Osteoblast (primary cell): Measurements from ENCODE around the gene ARSK. TPM values are rescaled to one million over a fixed set of nuclear protein-coding genes. Genes with fewer than 3 reads are reported as not detected.

Experiments
- DNase-seq: peaks from one replicate; pipeline ENCODE4 v3.0.0; 2011; ENCODE audit warnings: low spot score, mixed read lengths; ENCODE audit not compliant: insufficient read length; ENCODE audit errors: missing footprints
- H2AFZ ChIP-seq: 2 replicates; pipeline ENCODE4 v1.6.0; 2011; ENCODE audit warnings: mild to moderate bottlenecking, low read length
- H3K27ac ChIP-seq: 2 replicates; pipeline ENCODE4 v1.5.1; 2011; ENCODE audit warnings: mild to moderate bottlenecking, low read depth, low read length, moderate library complexity
- H3K27me3 ChIP-seq: 2 replicates; pipeline ENCODE4 v1.6.0; 2012; ENCODE audit warnings: mild to moderate bottlenecking, control low read depth, inconsistent platforms, low read length, moderate library complexity; ENCODE audit not compliant: insufficient read depth
- H3K36me3 ChIP-seq: 2 replicates; pipeline ENCODE4 v1.5.1; 2011; ENCODE audit warnings: mild to moderate bottlenecking, low read length, control low read depth, moderate library complexity; ENCODE audit not compliant: insufficient read depth
- H3K4me1 ChIP-seq: 2 replicates; pipeline ENCODE4 v1.5.1; 2011; ENCODE audit warnings: mild to moderate bottlenecking, low read length, control low read depth, moderate library complexity; ENCODE audit not compliant: insufficient read depth
- H3K4me2 ChIP-seq: 2 replicates; pipeline ENCODE4 v1.6.0; 2011; ENCODE audit warnings: mild to moderate bottlenecking, low read length; ENCODE audit not compliant: insufficient read depth
- H3K4me3 ChIP-seq: fragments of 200-600 bp; sonication (generic); 3 replicates; pipeline ENCODE4 v1.5.1; 2012; ENCODE audit warnings: mild to moderate bottlenecking, low read length, inconsistent platforms; ENCODE audit not compliant: insufficient read depth
- H3K79me2 ChIP-seq: 2 replicates; pipeline ENCODE4 v1.6.0; 2012; ENCODE audit warnings: mild to moderate bottlenecking, low read length, control low read depth, inconsistent platforms; ENCODE audit not compliant: insufficient read depth
- H3K9me3 ChIP-seq: 2 replicates; pipeline ENCODE4 v1.5.1; 2011; ENCODE audit warnings: low read depth, low read length, control low read depth
- H4K20me1 ChIP-seq: 2 replicates; pipeline ENCODE4 v1.6.0; 2012; ENCODE audit warnings: mild to moderate bottlenecking, low read length, control low read depth; ENCODE audit not compliant: insufficient read depth
- CTCF ChIP-seq: IDR thresholded peaks from 2 replicates; pipeline ENCODE4 v1.5.1; 2011; ENCODE audit warnings: mild to moderate bottlenecking, low read depth, low read length, moderate library complexity; ENCODE audit errors: extremely low read depth
- small RNA-seq: library from RNA; depleted of rRNA; stranded (forward); fragments of <200 nt; gene quantifications from one replicate; pipeline ENCODE3, GENCODE V24; 2012
- total RNA-seq: library from RNA; depleted of rRNA; stranded (reverse); fragments of >200 nt; gene quantifications from 2 replicates; pipeline ENCODE4 v1.2.3, GENCODE V29; 2012

The ARSK gene
- total RNA-seq, 1 donor = 10.5 TPM

- peaks cover under 1% of the 10 kb centered on the region for H3K4me1 ChIP-seq
- no peaks in the 10 kb centered on the region for H3K27me3 ChIP-seq
- no peaks in the 10 kb centered on the region for H4K20me1 ChIP-seq
- no peak overlapping the region for H2AFZ ChIP-seq
- no peak overlapping the region for H3K4me3 ChIP-seq
- TF ChIP-seq CTCF = no peak
- H3K36me3 ChIP-seq = no peaks in the 10 kb centered on the region
- no peaks in the 10 kb centered on the region for H3K9me3 ChIP-seq
- H3K4me2 ChIP-seq = no peak overlapping the region
- H3K79me2 ChIP-seq = no peaks in the 10 kb centered on the region
- DNase-seq = no peak
- no peak overlapping the region for H3K27ac ChIP-seq
Observed at GRCh38 chr5:95652849-95653248, 97.9 kb downstream of the ARSK start.

GRCh38 chr5:95654196-95654595 lies 99.3 kb downstream of the ARSK start:
- Histone ChIP-seq H3K9me3 (no peaks in the 10 kb centered on the region), H2AFZ (no peak overlapping the region), H3K4me3 (no peak overlapping the region), H3K4me2 (no peak overlapping the region), H4K20me1 (no peaks in the 10 kb centered on the region), H3K27me3 (no peaks in the 10 kb centered on the region), H3K4me1 (no peaks in the 10 kb centered on the region), H3K27ac (no peak overlapping the region), H3K79me2 (no peaks in the 10 kb centered on the region), H3K36me3 (no peaks in the 10 kb centered on the region)
- no peak for DNase-seq
- TF ChIP-seq CTCF = no peak

Small RNAs within 50 kb of the gene (small RNA-seq; reads per million reads assigned to genes)
- not detected for gene RNU6-308P

Other genes with a start within 250 kb of the ARSK start
- not detected in 2 replicates for gene FAM81B, start 163.7 kb upstream of the ARSK start, total RNA-seq
- gene SKIC3, start 124 bp upstream of the ARSK start, total RNA-seq = 177 and 195 TPM in 2 replicates
- gene GPR150, start 65.0 kb downstream of the ARSK start, total RNA-seq = 0.29 and 0.36 TPM in 2 replicates
- 2.7 and 4.3 TPM in 2 replicates for gene RFESD, start 91.7 kb downstream of the ARSK start, total RNA-seq
- gene SPATA9, start 127.9 kb downstream of the ARSK start, total RNA-seq = 0.36 and 1.2 TPM in 2 replicates
- gene RHOBTB3, start 176.2 kb downstream of the ARSK start, total RNA-seq = 314 and 349 TPM in 2 replicates